ENCODE results near the gene MORN4.
"Not testable (repeated sequence)": the region's sequence is repeated elsewhere in the genome, so short reads cannot be mapped to it uniquely, and the experiment has no call there.

Gene MORN4

GRCh38 chr10:97596101-97597082, 36.9 kb downstream of the MORN4 start:
- no peak for DNase-seq

- no peak for DNase-seq
These were observed 39.9 kb downstream of the MORN4 start for GRCh38 chr10:97593421-97593820.

GRCh38 chr10:97590748-97591495, 42.4 kb downstream of the MORN4 start:
- no peak for DNase-seq

DNA sequence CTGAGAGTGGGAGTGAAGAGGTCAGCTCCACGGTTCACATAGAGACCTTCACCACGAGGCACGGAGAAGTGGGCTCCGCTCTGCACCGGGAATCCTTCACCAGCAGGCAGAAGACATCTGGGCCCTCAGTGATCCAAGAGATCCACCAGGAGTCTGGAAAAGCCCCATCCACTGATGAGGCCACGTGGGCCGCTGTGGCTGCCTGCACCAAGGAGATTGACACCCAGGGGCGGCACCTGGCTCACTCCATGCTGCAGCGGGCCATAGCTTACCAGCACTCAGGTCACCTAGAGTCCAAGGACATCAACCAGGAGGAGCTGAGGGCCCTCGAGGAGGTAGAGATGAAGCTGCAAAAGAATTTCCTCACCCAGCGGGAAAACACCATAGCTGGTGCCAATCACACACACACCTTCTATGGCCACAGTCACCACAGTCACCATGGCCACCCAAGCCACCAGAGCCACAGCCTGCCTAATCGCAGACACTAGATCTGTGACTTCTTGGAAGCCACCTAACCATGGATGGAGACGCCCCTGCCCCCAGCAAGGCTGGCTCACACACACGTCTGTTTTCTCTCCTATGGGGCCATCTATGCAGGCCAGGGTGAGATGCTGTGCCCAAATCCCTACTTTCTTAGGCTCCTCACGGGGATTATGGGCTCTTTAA, 43.1 kb downstream of the MORN4 start:
- DNase-seq: peak; percentile 25

DNA sequence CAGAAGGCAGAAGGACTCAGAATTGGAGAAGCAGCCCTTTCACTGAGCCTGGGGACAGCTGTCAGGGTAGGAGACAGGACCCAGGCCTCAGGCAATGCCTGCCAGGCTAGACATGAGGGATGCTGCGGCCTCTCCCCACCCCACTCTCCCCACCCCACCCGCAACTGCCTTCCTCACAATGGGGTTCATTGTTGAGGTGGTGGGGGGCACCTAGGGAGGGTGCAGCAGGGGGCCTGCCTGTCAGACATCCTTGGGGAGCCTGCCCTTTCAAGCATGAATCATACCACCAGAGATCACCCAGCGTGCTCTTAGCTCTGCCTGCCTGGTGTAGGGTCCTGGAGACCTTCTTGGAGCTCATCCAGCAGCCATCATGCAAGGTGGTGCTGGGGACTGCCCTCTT, 43.8 kb downstream of the MORN4 start, which contains the start of gene C10orf62:
TSS of gene C10orf62 (plus strand) at position 243 of the 400 bp plus-strand sequence. CDS start 177 bp downstream, outside the sequence.
- DNase-seq: no peak

DNA sequence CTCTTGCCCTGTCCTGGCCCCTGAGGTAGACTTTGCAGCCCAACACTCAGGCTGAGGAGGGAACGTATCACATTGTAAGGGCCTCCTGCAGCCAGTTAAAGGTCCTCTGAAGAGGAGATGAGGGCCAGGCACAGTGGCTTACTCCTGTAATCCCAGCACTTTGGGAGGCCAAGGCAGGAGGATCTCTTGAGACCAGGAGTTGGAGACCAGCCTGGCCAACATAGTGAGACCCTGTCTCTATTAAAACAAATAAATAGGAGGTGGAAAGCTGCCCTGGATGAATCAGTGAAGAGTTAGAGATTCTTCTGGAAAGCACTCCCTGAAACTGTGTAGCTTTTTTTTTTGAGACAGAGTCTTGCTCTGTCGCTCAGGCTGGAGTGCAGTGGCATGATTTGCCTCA, 46.1 kb downstream of the MORN4 start:
- DNase-seq: no peak

- DNase-seq: no peak
These were observed 47.9 kb downstream of the MORN4 start for GRCh38 chr10:97585439-97585811.

DNA sequence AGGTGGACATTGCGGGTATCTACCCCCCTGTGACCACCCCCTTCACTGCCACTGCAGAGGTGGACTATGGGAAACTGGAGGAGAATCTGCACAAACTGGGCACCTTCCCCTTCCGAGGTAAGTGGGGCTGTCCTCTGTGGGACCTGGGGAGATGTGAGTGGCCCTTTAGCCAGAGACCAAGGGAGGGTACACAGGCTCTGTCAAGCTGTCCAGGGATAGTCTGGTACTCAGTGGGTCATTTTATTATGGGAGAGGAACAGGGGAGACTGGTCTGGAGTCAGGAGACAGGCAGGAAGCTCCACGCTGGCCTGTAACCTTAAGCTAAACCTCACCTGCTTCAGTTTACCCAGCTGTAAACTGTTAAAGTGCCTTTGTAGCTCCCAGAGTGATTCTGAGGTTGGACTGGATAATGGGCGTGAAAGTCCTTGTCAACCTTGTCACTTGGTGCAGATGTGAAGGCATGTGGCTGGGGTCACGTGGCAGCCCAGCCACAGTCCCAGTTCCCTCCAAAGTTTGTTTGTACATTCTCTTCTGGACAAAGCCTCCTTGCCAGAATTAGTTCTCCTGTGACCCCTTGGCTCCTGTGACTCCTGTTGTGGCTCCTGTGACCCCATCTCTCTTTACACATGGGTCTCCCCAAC, 48.4 kb downstream of the MORN4 start:
- DNase-seq: no peak

GRCh38 chr10:97584060-97584797, 49.1 kb downstream of the MORN4 start, which contains the start of gene HOGA1:
Gene HOGA1 (plus strand): TSS chr10:97584389. CDS start chr10:97584704, 315 bp downstream.
- no peak for DNase-seq

- DNase-seq: no peak
These were observed 49.8 kb downstream of the MORN4 start for GRCh38 chr10:97583476-97583875.

DNA sequence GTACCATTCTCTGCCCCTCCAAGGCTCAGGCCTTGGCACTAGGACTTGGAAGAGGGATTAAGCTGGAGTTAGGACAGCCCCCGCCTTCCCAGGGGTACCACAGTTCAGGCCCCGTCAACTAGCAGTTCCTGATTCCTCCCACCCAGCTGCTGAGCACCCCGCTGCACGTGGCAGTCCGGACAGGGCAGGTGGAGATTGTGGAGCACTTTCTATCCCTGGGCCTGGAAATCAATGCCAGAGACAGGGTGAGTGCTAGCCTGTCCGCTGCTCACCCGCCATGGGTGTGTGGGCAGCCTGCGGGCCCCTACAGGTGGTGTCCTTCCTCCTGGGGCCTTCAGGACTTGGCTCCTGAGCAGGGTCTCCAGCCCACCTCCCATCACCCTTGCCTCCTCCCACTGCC, 51.1 kb downstream of the MORN4 start:
- no peak for DNase-seq

- no peak for DNase-seq
These were observed 52.6 kb downstream of the MORN4 start for GRCh38 chr10:97580421-97581367.

DNA sequence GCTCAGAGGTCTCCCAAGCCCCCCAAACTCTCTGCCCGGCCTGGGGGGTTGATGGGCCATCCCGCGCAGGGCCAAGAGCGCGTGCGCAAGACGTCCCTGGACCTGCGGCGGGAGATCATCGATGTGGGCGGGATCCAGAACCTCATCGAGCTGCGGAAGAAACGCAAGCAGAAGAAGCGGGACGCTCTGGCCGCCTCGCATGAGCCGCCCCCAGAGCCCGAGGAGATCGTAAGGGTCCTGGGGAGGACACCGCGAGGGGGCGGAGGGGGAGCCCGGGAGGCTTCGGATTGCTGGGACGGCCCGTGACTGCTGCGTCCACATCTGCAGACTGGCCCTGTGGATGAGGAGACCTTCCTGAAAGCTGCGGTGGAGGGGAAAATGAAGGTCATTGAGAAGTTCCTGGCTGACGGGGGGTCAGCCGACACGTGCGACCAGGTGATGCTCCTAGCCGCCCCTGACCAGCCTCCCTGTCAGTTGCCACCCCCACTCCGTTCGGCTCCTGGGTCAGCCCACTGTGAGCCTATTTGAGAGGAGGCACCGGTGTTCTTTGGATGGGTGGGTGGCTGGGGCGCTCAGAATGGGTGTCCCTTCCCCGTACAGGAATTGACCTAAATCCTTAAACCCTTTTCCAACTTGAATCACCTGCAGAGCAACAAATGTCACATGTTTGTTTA, 55.0 kb downstream of the MORN4 start:
- no peak for DNase-seq

- DNase-seq: no peak
These were observed 55.6 kb downstream of the MORN4 start for GRCh38 chr10:97577701-97578100.

GRCh38 chr10:97576487-97576886, 56.8 kb downstream of the MORN4 start:
- DNase-seq: not testable (repeated sequence)

GRCh38 chr10:97575127-97575668, 58.1 kb downstream of the MORN4 start:
- DNase-seq: no peak

DNA sequence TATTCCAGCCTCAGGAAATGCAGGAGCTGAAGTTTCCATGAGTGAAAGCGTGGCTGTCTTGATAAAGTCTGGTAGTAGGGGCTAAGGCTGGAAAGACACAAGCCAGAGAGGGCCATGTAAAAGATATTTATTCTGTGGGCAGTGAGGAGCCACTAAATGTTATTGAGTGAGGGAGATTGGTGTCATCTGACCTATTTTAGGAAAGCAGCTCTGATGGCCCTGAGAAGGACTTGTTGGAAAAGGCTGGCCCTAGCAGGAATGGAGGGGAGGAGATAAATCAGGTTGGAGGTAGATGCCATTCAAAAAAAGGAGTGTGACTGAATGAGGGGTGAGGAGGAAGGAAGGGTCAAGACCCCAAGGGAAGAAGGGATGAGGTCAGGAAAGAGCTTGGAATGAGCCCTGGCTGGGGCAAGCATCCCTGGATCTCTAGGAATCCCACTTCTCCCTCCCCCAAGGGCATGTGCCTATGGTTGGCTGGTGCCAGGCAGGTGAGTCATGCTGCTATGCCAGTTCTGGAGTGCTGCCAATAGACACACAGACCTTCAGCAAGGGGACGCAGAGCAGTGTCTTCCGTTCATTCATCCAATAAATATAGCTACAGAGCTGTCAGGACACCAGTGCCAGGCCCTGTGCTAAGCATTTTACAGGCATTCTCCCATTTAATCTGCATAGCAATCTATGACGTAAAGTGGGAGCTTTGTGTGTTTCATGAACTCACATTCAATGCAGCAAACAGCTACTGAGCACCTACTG, 58.8 kb downstream of the MORN4 start:
- DNase-seq: no peak

DNA sequence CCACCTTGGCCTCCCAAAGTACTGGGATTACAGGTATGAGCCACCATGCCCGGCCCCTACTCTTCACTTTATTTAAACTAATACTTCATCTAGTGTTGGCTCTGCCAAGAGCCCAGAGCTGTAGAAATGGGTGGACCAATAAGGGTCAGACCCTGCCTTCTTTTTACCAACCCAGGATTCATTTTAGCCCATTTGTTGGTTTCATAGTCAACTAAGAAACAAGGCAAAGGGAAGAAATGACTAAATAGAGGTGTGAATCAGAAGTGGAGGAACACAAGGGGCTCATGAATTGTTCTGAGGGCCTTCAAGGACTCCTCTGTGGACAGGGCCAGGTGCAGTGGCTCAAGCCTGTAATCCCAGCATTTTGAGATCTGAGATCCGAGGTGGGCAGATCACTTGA, 59.6 kb downstream of the MORN4 start:
- DNase-seq: no peak

- no peak for DNase-seq
These were observed 60.3 kb downstream of the MORN4 start for GRCh38 chr10:97573021-97573420.
